HG03521 (cell line): ENCODE measurements around the gene TUBGCP3.

Experiments
- ATAC-seq: cut with Tn5 transposase; IDR thresholded peaks from one replicate; pipeline ENCODE4 v1.9.1; 2021; ENCODE audit warnings: mild to moderate bottlenecking, moderate library complexity; ENCODE audit not compliant: unreplicated experiment

Gene TUBGCP3

DNA sequence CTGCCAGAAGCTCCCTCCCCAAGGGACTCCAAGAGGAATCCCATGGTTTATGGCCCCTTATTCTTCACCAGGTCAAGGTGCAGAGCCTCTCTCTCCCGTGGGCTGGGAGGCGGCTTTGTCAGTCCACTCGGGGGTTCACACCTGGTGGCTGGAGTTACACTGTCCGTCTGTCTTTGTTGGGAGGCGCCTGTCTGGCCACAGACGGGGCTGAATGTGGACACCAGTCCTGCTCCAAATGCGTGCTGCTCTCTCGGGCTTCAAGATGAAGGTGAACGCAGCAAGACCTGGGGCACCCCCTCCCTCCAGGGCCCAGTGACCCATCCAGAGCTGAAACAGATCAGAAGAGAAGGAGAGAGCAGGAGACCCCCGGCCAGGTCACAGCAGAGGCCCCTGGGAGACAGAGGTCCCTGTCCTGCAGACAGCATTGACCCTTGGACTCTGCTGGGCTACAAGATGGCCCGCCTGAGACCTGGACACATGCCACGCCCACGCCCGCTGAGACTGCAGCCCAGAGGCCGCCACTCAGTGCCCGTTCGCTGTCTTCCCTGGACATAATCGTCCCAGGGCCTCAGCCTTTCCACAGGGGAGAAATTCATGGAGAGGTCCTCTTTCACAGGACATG is 29.9 kb upstream of the TUBGCP3 start:
- ATAC-seq, result no peak

DNA sequence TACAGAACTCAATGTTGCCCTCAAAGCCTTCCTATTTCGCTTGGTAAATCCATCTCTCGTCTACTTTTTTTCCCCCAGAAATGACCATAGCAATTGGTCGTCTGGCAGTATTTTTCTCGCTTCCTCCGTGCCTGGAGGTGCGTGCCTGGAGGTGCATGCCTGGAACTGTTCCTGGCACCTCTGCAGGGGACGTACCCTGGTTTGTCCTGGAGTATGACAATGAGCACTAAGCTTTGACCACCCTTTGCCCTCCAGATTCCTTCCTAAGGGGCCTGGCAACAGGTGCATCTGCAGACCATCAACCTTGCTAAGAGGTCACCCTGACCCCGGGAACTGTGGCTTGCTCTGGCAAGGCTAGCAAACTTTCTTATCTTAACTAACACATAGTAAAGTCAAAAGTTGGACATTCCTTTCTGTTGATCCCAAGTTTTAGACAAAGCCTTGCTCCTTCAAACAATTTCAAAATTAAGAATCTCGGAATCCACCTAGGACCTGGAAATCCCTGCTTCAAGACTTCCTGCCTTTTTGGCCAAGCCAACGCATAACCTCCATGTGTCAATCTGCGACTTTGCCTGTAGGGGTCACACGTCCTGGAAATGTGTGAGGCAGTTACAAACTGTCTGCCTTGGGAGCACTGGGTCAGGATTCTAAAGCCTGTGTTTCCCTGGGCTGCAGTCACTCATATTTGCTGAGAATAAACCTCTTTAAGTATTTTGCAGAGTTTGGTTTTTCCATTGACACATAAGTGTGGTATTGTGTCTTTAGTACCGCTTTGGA is 28.8 kb upstream of the TUBGCP3 start:
- peak; percentile 58 for ATAC-seq

DNA sequence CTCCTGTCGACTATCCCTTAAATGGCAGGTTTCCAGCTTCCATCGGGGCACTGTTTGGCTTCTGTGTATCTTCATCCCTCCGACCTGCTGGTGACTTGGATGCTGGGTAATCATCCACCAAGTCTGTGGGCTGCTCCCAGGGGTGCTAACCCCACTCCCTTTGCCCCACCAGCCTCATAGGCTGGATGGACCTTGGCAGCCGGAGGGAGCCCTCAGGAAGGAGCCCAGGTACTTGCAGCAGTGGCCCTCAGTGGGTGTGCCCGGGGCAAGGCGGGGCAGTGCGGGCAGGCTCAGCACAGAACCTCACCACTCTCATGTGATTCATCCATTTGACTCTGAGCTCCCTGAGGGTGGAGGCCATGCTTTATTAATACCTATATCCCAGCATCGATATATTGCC is 27.4 kb upstream of the TUBGCP3 start:
- ATAC-seq, result no peak

DNA sequence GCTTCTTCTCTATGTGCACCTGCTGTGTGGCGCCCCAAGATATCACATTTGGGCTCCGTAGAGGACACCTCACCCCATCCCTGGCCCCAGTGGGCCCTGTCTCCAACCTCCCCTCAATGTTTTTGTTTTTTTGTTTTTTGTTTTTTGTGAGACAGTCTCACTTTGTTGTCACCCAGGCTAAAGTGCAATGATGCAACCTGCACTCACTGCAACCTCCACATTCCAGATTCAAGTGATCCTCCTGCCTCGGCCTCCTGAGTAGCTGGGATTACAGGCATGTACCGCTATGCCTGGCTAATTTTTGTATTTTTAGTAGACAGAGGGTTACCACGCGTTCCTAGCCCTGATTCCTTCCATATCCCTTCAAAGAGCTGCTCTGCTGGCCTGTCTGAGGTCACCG is 26.9 kb upstream of the TUBGCP3 start:
- no peak for ATAC-seq

DNA sequence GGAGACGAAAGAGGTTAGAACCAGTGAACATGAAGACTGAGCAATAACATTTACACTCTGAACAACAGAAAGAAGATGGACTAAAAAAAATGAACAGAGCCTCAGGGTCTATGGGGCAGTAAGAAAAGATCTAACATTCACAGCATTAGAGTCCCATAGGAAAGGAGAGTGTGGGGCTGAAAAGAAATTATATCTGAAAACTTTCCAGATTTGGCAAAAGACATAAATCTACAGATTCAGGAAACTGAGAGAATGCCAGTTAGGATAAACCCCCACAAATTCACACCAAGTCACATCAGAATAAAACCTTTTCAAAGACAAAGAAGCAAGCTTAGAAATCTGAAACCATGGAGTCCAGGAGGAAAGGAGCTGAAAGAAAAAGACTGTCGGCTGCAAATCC is 20.3 kb upstream of the TUBGCP3 start:
- no peak for ATAC-seq

DNA sequence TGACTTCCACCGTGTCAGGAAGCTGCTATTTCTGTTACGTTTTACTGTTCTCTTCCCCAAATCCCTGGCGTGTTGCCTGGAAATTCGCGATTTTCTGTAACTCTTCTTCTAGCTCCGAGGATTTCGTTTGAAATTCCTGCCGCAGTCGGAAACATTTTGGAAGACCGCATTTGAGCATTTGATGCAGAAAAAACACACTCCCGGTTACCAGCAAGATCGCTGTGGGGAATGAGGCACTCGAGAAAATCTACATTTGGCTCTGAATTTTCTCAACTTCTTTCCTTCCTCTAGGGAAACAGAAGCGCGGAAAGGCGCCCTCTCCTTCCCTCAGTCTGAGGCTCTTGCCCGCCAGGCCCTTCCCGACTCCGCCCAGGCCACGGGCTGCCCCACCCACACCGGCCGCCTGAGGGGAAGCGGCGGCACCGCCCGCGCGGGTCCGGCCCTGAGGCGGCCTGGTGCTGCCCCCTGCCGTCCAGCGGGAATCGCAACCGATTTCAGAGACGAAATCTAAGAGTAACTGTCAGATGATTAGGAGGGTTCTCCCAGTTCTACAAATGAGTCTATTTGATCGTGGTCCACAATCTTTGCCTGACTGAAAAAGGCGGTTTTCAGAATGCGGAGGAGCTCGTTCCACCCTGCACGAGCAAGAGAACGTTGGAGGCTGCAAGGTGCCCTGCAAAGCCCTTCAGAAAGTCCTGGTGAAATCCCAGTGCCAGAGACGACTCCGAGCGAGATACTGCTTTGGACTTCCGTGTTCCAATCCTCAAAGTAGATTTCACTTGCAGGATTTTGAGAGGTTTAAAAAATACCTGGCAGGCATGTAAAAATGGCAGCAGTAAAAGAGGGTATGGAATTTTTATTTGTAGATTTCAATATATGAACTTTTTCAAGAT is 18.4 kb upstream of the TUBGCP3 start:
- ATAC-seq, result peak; percentile 99

DNA sequence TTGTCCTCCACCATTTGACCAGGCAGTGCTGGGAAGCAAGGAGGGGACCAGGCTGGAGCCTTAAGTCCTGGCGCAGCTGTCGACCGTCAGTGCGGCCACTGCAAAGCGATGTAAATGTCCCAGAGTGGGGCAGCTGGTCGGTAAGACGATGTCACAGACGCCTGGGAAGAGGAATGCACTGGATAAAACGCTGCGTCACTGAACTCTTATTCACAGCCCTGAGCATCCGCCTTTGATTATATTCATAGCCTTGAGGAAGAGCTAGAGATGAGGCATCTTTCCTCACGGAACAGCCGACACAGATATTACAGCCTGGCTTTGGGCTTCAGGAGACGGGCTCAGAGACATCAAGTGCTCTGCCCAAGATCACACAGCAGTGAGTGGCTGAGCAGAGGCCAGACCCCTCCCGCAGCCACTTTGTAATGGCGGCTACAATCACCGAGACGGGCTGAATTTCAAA is 17.6 kb upstream of the TUBGCP3 start:
- no peak for ATAC-seq

DNA sequence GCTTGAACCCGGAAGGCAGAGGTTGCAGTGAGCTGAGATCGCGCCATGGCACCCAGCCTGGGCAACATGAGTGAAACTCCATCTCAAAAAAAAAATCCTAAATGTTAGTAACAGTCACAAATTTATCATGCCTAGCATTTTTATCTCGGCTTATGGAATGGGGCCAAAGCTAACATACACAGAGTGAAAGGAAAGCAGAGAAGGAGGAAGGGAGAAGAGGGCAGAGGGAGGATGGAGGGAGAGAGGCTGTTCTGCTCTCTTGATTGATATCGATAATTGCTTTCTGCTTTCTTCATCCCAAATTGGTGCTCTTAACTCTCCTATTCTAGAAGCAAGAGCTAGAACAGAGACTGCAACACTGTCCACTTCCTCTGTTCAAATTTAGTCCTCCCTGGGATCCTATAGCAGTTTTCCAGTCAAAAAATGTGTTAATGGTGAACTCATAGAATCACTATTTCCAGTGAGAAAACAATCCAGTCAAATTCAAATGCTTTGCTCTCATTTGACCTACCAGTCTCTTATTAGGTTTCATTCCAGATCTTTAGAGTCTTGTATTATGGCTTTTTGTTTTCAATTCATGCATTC is 15.8 kb upstream of the TUBGCP3 start:
- ATAC-seq, result no peak

DNA sequence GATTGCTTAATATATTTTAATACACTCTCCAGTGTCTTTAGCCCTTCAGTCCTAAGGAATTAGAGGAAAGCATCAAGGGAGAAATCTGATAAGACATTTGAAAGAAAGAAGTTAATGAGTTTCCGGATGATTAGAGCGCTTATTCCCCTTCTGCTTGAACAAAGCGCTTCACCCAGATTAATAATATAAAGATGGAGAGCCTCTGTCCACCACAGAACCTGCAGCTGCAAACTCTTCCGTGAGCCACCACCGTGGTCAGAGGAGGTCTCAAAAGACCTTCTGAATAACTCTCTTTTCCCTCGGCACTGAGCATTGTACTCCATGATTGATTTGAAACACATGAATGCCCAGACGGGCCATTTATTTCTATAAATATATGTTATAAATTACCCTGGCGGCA is 14.2 kb upstream of the TUBGCP3 start:
- ATAC-seq, result no peak

DNA sequence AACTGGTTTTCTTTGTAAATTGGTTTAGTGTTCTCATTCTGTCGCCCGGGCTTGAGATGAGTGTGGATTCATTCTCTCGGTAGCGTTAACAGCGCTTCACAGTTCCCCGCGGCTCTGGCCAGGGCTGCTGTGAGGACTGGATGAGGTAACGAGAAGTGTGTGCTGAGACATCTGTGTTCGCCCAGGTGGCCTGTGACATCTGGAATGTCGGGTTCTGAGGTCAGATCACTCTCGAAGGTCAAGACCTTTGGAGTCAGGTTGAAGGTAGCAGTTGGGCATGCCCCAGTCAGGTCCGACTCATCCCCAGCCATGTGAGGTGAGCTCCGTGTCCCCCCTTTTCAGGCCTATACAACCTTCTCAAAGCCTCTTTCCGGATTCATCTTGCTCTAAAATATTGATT is 13.4 kb upstream of the TUBGCP3 start:
- ATAC-seq, result no peak

DNA sequence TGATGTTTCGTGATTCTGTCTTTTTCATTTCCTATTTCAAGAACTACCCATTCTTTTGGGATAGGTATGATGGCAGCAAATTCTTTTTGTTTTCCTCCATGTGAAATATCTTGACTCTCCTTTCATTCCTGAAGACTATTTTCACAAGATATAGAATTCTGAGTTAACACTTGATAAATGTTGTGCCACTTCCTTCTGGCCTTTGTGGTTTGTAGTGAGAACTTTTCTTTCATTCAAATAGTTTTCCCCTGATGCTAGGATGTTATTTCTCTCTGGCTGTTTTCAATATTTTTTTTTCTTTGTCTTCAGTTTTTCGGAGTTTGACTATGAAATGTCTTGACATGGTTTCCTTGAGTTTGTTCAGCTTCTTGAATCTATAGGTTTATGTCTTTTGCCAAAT is 8.3 kb upstream of the TUBGCP3 start:
- no peak for ATAC-seq

DNA sequence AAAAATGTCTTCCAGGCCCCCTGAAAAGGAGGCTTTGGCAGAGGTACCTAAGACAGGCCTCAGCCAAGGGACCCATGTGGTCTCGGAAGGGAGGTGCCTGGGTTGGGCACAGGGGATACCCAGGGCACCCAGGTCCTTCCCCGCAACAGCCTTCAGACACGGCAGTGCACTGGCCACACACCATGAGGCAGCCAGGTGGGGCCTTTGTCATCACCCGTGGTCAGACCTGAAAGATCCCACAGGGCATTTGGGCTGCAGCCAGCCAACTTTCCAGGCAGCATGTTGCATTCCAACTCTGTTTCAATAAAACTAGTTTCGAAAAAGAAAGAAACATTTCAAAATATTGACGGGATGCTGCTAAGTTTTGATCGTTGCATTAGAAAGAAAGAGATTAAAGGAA is 4.7 kb upstream of the TUBGCP3 start:
- ATAC-seq, result no peak

DNA sequence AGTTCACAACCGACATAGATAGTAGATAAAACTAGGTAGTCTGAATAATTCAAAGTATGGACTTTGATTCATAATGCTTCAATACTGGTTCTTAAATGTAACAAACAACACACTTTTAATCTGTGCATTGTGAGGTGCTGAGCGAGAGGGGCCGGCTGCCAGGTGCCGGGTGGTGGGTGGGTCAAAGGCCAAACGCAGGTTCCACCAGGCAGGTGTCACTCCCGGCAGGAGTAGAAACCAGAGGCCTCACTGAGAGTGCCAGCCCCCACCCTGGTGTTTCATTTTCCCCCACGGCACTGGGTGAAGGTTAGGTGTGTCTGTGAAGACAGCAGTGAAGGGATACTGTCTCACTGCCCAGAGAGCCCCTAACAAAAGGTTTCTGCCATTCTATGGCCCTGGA is 4.2 kb upstream of the TUBGCP3 start:
- ATAC-seq, result no peak

DNA sequence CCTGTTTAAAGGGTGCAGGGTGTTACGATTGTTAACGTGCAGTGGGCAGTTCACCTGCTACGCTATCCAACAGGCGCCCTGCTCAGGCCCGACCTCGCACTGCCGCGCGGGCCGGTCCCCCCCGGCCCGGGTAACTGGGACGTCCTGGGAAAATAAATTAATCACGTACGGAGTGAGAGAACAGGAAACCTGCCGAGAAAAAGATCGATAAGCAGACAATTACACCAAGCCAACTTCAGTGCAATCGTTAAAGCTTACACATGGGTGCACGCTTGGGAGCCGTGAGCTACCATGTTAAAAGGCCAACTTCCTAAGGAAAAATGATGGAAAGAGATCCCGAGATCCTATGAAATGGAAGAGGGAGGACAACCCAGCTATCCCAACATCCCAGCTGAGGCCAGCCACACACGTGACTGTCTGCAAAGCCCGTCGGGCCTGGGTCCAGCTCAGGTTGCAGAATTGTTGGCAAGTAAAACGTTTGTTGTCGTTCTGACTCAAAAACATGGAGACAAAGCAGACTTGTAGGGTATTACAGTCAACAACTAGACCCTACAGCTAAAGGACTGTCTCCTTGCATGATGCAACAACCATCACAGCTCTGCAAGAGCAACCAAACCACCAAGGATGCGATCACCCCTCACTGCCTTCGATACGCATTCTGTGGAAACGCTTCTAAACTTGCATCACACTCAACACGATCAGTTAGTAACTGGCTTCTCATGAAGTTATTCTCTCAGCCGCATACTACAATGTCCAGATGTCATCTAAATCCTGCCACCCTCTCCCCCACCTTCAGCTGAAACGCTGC is 741 bp upstream of the TUBGCP3 start:
- no peak for ATAC-seq

DNA sequence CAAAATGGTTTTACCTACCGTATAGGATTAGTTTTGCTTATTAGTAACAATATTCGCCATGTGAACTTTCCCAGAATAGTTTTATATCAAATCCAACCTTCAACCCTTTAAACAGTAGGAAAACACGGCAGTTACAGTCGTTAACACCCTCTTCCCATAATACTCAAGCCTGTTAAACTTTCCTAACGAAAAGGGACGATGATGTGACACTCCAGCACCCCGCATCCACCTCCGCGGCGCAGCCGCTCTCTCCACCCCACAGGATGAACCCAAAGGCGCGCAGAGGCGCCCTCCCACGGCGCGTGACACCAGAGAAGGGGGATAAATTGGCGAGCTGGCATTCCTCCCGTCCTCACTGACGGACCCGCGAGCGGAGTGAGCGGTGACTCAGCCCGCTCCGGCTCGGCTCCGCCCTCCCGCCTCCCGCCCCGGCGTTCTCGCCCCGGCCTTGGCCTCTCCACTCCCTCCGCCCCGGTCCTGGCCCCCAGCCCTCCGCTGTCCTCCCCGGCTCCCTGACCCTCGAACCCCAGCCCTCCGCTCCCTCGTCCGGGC is 665 bp downstream of the TUBGCP3 start:
- ATAC-seq, result peak; percentile 33

DNA sequence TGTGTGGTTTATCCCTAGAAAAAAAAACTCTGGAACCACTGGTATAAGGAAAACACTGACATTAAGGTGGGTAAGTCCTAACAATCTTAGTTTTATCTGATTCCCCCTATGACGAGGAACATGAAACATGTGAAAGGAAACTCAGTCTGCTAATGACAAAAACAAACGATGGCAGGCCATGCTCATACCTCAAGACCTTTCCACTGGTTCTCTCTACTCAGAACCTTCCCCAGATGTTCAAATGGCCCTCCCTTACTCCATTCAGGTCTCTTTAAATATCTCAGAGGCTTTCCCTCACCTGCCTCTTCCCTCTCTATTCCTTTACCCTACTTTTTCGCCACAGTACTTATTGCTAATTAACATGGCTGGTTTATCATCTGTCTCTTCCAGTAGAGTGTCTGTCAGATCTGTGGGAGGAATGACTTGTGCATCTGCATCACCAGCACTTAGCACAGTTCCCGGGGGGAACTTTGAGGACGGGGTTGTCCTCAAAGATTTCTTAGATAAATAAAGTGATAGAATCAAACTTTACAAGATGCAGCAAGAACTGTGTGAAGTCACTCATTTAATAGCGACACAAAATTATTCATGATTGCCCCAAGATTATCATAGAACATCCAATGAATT is 1.5 kb downstream of the TUBGCP3 start:
- ATAC-seq, result no peak

DNA sequence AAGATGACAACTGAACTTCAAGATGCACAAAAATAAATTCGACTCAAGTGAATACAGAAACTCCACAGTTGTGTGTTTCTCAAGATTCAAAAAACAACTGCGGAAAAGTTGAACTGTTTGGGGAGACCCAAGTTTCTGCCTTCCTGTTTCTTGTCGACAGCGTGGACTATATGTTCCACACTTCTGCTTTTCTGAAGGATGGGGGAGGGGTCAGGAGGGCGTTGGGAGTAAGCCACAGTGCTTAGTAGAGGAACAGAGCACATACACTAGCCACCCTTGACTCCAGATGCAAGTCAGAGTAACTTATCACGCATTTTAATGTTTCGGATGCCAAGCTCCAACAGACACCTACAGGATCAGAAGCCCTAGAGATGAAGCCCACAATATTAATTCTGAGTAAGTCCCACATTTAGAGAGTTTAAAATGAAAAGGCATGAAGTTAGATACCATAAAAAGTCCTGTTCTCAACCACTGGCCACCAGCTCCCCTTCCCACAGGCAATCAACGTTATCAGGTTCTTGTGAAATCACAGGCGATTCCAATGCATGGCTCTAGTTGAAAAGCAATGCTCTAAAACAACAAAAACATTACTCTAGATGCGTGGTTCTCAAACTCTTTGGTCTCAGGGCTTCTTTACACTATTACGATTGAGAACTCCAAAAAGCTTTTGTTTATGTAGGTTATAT is 4.2 kb downstream of the TUBGCP3 start:
- no peak for ATAC-seq

DNA sequence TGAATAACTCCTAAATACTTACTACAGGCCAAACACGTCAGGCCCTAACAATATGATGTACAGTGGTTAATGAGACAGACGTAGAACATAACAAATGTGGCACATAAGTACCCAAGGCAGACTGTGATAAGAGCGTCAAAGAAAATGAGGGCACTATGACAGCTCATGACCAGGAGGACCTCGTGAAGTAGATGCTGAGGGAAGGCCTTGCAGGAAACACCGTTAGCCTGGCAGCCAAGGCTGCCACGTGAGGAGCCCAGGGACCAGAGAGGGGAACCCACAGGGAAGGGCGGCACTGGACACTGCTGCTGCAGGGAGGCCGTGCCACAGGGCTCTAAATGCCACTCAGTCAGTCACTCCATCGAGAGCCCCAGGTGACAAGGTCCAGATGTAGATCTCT is 5.7 kb downstream of the TUBGCP3 start:
- ATAC-seq, result no peak

DNA sequence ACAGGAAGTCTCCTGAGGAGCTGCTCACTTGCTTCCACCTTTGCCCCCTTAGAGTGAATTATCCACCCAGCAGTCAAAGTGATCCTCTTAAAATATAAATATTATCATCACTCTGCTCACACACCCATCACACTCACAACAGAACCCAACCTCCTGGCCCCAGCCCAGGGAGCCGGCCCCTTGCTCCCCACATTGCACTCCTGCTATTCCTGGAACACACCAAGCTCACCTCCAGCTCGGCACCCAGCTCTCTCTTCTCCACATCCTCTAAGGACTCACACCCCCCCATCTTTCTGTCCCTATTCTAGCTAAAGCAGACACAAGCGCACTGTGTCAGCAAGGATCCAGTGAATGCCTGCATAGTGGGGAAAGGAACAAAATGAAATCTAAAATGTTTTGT is 7.0 kb downstream of the TUBGCP3 start:
- no peak for ATAC-seq
